Measurements from ENCODE around the gene TPK1.

Gene TPK1

DNA sequence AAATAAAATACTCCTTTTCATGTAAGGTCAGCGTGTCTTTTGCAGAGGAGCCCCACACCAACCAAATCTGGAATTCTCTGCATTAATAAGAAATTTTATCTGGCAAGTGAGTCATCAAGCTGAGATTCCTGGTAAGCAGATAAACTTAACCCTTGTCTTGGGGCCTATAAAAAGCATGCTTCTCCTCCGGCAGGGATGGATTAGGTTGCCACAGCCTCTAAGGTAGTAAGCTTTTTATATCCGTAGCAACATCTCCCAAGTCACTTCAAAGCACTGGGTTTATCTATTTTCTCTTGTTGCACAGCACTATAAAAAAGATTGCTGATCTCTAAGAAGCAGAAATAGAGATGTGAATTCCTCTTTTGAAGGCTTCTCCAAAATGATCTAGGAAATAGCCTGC is 229.6 kb downstream of the TPK1 start:
- ATAC-seq (ENCODE audit: low read depth) = no peak
- Histone ChIP-seq H3K4me1 (ENCODE audit: insufficient read depth, poor library complexity, severe bottlenecking) (no peaks in the 10 kb centered on the region), H3K36me3 (ENCODE audit: low read depth) (no peaks in the 10 kb centered on the region), H3K4me3 (ENCODE audit: severe bottlenecking) (no peak overlapping the region), H3K9me3 (ENCODE audit: severe bottlenecking) (no peaks in the 10 kb centered on the region), H3K27me3 (ENCODE audit: insufficient read depth, poor library complexity, severe bottlenecking) (no peaks in the 10 kb centered on the region), H3K27ac (ENCODE audit: poor library complexity, severe bottlenecking) (no peak overlapping the region)
- DNase-seq (ENCODE audit: low spot score) = no peak
- TF ChIP-seq, protein P1, sequence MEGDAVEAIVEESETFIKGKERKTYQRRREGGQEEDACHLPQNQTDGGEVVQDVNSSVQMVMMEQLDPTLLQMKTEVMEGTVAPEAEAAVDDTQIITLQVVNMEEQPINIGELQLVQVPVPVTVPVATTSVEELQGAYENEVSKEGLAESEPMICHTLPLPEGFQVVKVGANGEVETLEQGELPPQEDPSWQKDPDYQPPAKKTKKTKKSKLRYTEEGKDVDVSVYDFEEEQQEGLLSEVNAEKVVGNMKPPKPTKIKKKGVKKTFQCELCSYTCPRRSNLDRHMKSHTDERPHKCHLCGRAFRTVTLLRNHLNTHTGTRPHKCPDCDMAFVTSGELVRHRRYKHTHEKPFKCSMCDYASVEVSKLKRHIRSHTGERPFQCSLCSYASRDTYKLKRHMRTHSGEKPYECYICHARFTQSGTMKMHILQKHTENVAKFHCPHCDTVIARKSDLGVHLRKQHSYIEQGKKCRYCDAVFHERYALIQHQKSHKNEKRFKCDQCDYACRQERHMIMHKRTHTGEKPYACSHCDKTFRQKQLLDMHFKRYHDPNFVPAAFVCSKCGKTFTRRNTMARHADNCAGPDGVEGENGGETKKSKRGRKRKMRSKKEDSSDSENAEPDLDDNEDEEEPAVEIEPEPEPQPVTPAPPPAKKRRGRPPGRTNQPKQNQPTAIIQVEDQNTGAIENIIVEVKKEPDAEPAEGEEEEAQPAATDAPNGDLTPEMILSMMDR (IDR thresholded peaks at IDR 0.05; ENCODE audit: poor library complexity, severe bottlenecking) = no peak

DNA sequence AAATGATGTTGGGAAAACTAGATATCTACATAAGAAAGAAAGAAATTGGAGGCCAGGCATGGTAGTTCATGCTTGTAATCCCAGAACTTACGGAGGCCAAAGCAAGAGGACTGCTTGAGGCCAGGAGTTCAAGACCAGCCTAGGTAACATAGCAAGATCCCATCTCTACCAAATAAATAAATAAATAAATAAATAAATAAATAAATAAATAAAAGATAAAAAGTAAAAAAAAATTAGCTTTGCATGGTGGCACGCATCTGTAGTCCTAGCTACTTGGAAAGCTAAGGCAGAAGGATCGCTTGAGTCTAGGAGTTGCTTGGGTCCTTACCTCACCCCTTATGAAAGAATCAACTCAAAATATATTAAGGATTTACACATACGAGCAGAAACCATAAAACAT is 238.9 kb downstream of the TPK1 start:
- DNase-seq (ENCODE audit: low spot score) (no peak), ATAC-seq (ENCODE audit: low read depth) (no peak)
- no peak overlapping the region for H3K27ac ChIP-seq (ENCODE audit: poor library complexity, severe bottlenecking)
- TF ChIP-seq, protein P1 (IDR thresholded peaks at IDR 0.05; ENCODE audit: poor library complexity, severe bottlenecking) = no peak
- H3K4me1 ChIP-seq (ENCODE audit: insufficient read depth, poor library complexity, severe bottlenecking) = no peaks in the 10 kb centered on the region
- no peaks in the 10 kb centered on the region for H3K27me3 ChIP-seq (ENCODE audit: insufficient read depth, poor library complexity, severe bottlenecking)
- H3K4me3 ChIP-seq (ENCODE audit: severe bottlenecking) = no peak overlapping the region
- no peaks in the 10 kb centered on the region for H3K36me3 ChIP-seq (ENCODE audit: low read depth)
- no peaks in the 10 kb centered on the region for H3K9me3 ChIP-seq (ENCODE audit: severe bottlenecking)

DNA sequence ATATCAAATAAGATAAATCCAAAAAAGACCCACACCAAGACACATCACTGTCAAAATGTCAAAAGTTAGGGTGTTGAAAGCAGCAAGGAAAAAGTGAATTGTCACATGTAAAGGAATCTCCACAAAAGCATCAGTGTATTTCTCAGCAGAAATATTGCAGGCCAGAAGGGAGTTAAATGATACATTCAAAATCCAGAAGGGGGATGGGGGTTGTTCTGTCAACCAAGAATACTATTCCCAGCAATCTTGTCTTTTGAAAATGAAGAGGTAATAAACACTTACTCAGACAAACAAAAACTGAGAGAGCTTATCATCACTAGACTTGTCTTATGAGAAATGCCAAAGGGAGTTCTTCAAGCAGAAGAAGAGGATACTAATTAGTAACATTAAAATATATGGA is 241.3 kb downstream of the TPK1 start:
- TF ChIP-seq, protein P1 (IDR thresholded peaks at IDR 0.05; ENCODE audit: poor library complexity, severe bottlenecking) = no peak

DNA sequence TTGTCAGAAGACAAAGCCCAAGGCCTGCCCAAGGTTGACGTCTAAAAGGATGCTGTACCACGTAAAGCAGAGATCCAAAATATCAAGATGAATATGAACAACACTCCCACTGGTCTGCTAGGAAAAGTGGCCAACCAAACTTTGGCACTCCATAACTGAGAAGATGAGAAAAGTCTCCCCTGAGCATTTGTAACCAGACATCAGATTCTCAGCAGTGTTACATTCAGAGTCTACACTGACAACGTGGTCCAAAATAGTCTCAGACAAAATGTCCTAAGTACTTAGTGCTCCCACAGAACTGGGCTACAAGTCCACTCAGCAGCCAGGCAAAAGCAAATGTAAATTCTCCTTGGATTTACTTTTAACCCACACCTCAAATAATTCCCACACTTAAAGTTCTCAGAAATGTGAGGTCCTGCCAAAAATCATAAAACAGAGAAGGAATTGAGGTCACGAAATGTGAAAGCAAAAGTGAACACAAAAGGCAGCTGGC is 247.2 kb downstream of the TPK1 start:
- no peaks in the 10 kb centered on the region for H3K9me3 ChIP-seq (ENCODE audit: severe bottlenecking)
- no peaks in the 10 kb centered on the region for H3K27me3 ChIP-seq (ENCODE audit: insufficient read depth, poor library complexity, severe bottlenecking)
- ATAC-seq (ENCODE audit: low read depth) (no peak), DNase-seq (ENCODE audit: low spot score) (no peak)
- H3K4me3 ChIP-seq (ENCODE audit: severe bottlenecking) = no peak overlapping the region
- TF ChIP-seq, protein P1 (IDR thresholded peaks at IDR 0.05; ENCODE audit: poor library complexity, severe bottlenecking) = no peak
- no peaks in the 10 kb centered on the region for H3K36me3 ChIP-seq (ENCODE audit: low read depth)
- no peak overlapping the region for H3K27ac ChIP-seq (ENCODE audit: poor library complexity, severe bottlenecking)
- no peaks in the 10 kb centered on the region for H3K4me1 ChIP-seq (ENCODE audit: insufficient read depth, poor library complexity, severe bottlenecking)

More for the DNA sequence above, 241.3 kb downstream of the TPK1 start:
- Histone ChIP-seq H3K36me3 (ENCODE audit: low read depth) (no peaks in the 10 kb centered on the region), H3K4me3 (ENCODE audit: severe bottlenecking) (no peak overlapping the region), H3K27me3 (ENCODE audit: insufficient read depth, poor library complexity, severe bottlenecking) (no peaks in the 10 kb centered on the region), H3K27ac (ENCODE audit: poor library complexity, severe bottlenecking) (no peak overlapping the region), H3K9me3 (ENCODE audit: severe bottlenecking) (no peaks in the 10 kb centered on the region), H3K4me1 (ENCODE audit: insufficient read depth, poor library complexity, severe bottlenecking) (no peaks in the 10 kb centered on the region)
- DNase-seq (ENCODE audit: low spot score) (no peak), ATAC-seq (ENCODE audit: low read depth) (no peak)

DNA sequence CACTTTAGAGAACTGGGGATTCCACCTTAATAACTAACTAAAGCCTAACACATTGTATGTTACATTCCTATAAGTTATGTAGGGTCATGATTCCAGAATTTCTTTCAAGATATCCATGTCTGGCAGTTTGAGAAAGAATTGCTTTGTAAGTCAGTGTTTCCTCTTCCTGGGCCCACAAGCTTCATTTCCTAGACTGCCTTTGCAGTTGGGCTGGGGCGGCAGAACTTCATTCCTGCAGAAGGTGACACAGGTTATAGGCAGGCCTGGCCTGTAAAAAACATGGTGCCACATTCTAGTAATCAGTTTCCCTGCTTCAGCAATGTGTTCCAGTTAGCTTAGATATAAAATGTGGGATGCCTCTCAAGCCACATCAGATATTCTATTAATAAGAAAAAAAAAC is 248.2 kb downstream of the TPK1 start:
- no peak overlapping the region for H3K27ac ChIP-seq (ENCODE audit: poor library complexity, severe bottlenecking)
- H3K27me3 ChIP-seq (ENCODE audit: insufficient read depth, poor library complexity, severe bottlenecking) = no peaks in the 10 kb centered on the region
- TF ChIP-seq, protein P1 (IDR thresholded peaks at IDR 0.05; ENCODE audit: poor library complexity, severe bottlenecking) = no peak
- no peaks in the 10 kb centered on the region for H3K9me3 ChIP-seq (ENCODE audit: severe bottlenecking)
- H3K36me3 ChIP-seq (ENCODE audit: low read depth) = no peaks in the 10 kb centered on the region
- DNase-seq (ENCODE audit: low spot score) = no peak
- ATAC-seq (ENCODE audit: low read depth) = no peak
- H3K4me3 ChIP-seq (ENCODE audit: severe bottlenecking) = no peak overlapping the region
- H3K4me1 ChIP-seq (ENCODE audit: insufficient read depth, poor library complexity, severe bottlenecking) = no peaks in the 10 kb centered on the region
